Keratinocyte (primary cell): Measurements from ENCODE around the gene CNN3. TPM values are rescaled to one million over a fixed set of nuclear protein-coding genes. Genes with fewer than 3 reads are reported as not detected.

Experiments
- DNase-seq: peaks from one replicate; pipeline ENCODE4 v3.0.0-alpha.2; 2011; ENCODE audit warnings: low read depth, missing footprints, low spot score
- FAIRE-seq: peaks from 2 replicates; lab custom pipeline; 2011; peaks lifted over from hg19 to GRCh38; lab: Jason Lieb, UNC
- H2AFZ ChIP-seq: 2 replicates; pipeline ENCODE4 v1.6.0; 2012; ENCODE audit warnings: low read length, control low read depth, inconsistent platforms; ENCODE audit not compliant: control insufficient read depth
- H3K27ac ChIP-seq: 2 replicates; pipeline ENCODE4 v1.5.1; 2011; ENCODE audit warnings: low read length; ENCODE audit not compliant: control insufficient read depth, insufficient read depth
- H3K27me3 ChIP-seq: 3 replicates; pipeline ENCODE4 v1.6.0; 2011; ENCODE audit warnings: low read length; ENCODE audit not compliant: control insufficient read depth, insufficient read depth; ENCODE audit errors: extremely low read depth
- H3K36me3 ChIP-seq, 2 experiments: 2 replicates in 1 of 2; 3 replicates in 1 of 2; pipeline ENCODE4 v1.5.1; 2011; ENCODE audit warnings: low read length in 2 of 2, mild to moderate bottlenecking in 1 of 2; ENCODE audit not compliant: control insufficient read depth in 2 of 2, insufficient read depth in 2 of 2; ENCODE audit errors: extremely low read depth in 1 of 2
- H3K4me1 ChIP-seq: 3 replicates; pipeline ENCODE4 v1.5.1; 2011; ENCODE audit warnings: low read length; ENCODE audit not compliant: control insufficient read depth, insufficient read depth; ENCODE audit errors: extremely low read depth
- H3K4me2 ChIP-seq: 3 replicates; pipeline ENCODE4 v1.6.0; 2011; ENCODE audit warnings: low read depth, low read length; ENCODE audit not compliant: control insufficient read depth, insufficient read depth; ENCODE audit errors: extremely low read depth
- H3K4me3 ChIP-seq, 3 experiments: fragments of 200-600 bp in 1 of 3; sonication (generic) in 1 of 3; 2 replicates in 2 of 3; 3 replicates in 1 of 3; pipeline ENCODE4 v1.5.1; 2011 to 2016; ENCODE audit warnings: low read length in 3 of 3, mild to moderate bottlenecking in 3 of 3, control low read depth in 2 of 3, inconsistent platforms in 1 of 3, low read depth in 1 of 3, mixed read lengths in 1 of 3, mixed run types in 1 of 3, moderate library complexity in 1 of 3; ENCODE audit not compliant: control insufficient read depth in 2 of 3, insufficient read depth in 2 of 3; ENCODE audit errors: extremely low read depth in 1 of 3
- H3K79me2 ChIP-seq: 2 replicates; pipeline ENCODE4 v1.6.0; 2012; ENCODE audit warnings: low read length; ENCODE audit not compliant: control insufficient read depth, insufficient read depth
- H3K9ac ChIP-seq: 3 replicates; pipeline ENCODE4 v1.6.0; 2011; ENCODE audit warnings: low read length; ENCODE audit not compliant: control insufficient read depth, insufficient read depth; ENCODE audit errors: extremely low read depth
- H3K9me1 ChIP-seq: 3 replicates; pipeline ENCODE4 v1.6.0; 2011; ENCODE audit warnings: low read length; ENCODE audit not compliant: control insufficient read depth, insufficient read depth; ENCODE audit errors: extremely low read depth
- H3K9me3 ChIP-seq: 2 replicates; pipeline ENCODE4 v1.5.1; 2012; ENCODE audit warnings: low read depth, low read length; ENCODE audit not compliant: control insufficient read depth
- H4K20me1 ChIP-seq: 3 replicates; pipeline ENCODE4 v1.6.0; 2011; ENCODE audit warnings: low read length; ENCODE audit not compliant: control insufficient read depth, insufficient read depth; ENCODE audit errors: extremely low read depth
- CTCF ChIP-seq, 3 experiments: IDR thresholded peaks in 1 of 3; conservative IDR thresholded peaks in 1 of 3; optimal IDR thresholded peaks in 1 of 3; 2 replicates in 2 of 3; 3 replicates in 1 of 3; pipeline versions ENCODE3 to v1.5.1; 2011; ENCODE audit warnings: low read length in 3 of 3, mild to moderate bottlenecking in 3 of 3, moderate library complexity in 2 of 3, control low read depth in 1 of 3, inconsistent platforms in 1 of 3; ENCODE audit not compliant: insufficient read depth in 2 of 3; ENCODE audit errors: extremely low read depth in 1 of 3
- EZH2 ChIP-seq: IDR thresholded peaks from one replicate; pipeline ENCODE4 v1.6.1; 2012; ENCODE audit warnings: inconsistent platforms, mild to moderate bottlenecking, low read length, moderate library complexity
- dilution Hi-C: fragments of 300-500 bp; cut with MboI; formaldehyde crosslinking; loops from one replicate; pipeline ENCODE4 v1.7.0; 2020; ENCODE audit warnings: low sequenced_read_pairs; ENCODE audit not compliant: extremely low pct_ligation_motif_present
- polyA plus RNA-seq, 5 experiments: library from polyadenylated mRNA; depleted of rRNA in 3 of 5; stranded (reverse) in 3 of 5; stranded (forward) in 1 of 5; unstranded in 1 of 5; fragments of >200 nt; gene quantifications; 1 replicate in 1 of 5; 2 replicates in 3 of 5; 3 replicates in 1 of 5; pipeline versions ENCODE4 v1.2.1 to v1.2.3, GENCODE V29; 2011 to 2012; ENCODE audit warnings: missing spikeins in 2 of 5, low read depth in 1 of 5, low replicate concordance in 1 of 5

CNN3 gene
- polyA plus RNA-seq, 1 donor (not counting 4 experiments of a cell fraction or from before 2014, with no cell fraction given), result 119 TPM

- Histone ChIP-seq H3K9ac (no peak overlapping the region), H3K4me2 (no peak overlapping the region), H3K4me3 (no peak overlapping the region), H2AFZ (no peak overlapping the region), H3K27me3 (no peaks in the 10 kb centered on the region), H3K9me1 (no peaks in the 10 kb centered on the region), H3K27ac (no peak overlapping the region), H4K20me1 (no peaks in the 10 kb centered on the region), H3K9me3 (no peaks in the 10 kb centered on the region), H3K36me3 (no peaks in the 10 kb centered on the region), H3K4me1 (peaks cover 36% of the 10 kb centered on the region), H3K79me2 (no peaks in the 10 kb centered on the region)
- no peak for TF ChIP-seq CTCF (optimal IDR thresholded peaks at IDR 0.05 in 1 of 3, IDR thresholded peaks at IDR 0.05 in 1 of 3, conservative IDR thresholded peaks at IDR 0.05 in 1 of 3; ENCODE audit: extremely low read depth in 1 of 3, insufficient read depth in 2 of 3, low read length in 3 of 3)
- TF ChIP-seq EZH2, result no peak
- dilution Hi-C loops, result no loop called here
- no peak for DNase-seq
- FAIRE-seq, result peak; percentile 17
Observed at GRCh38 chr1:94858276-94858675, 68.6 kb downstream of the CNN3 start.

- Histone ChIP-seq H4K20me1 (no peaks in the 10 kb centered on the region), H2AFZ (no peak overlapping the region), H3K9me1 (no peaks in the 10 kb centered on the region), H3K4me2 (no peak overlapping the region), H3K79me2 (no peaks in the 10 kb centered on the region), H3K4me3 (no peak overlapping the region), H3K27me3 (no peaks in the 10 kb centered on the region), H3K4me1 (peaks cover 22% of the 10 kb centered on the region), H3K36me3 (no peaks in the 10 kb centered on the region), H3K27ac (no peak overlapping the region), H3K9ac (no peak overlapping the region), H3K9me3 (no peaks in the 10 kb centered on the region)
- no peak for TF ChIP-seq CTCF (optimal IDR thresholded peaks at IDR 0.05 in 1 of 3, IDR thresholded peaks at IDR 0.05 in 1 of 3, conservative IDR thresholded peaks at IDR 0.05 in 1 of 3; ENCODE audit: extremely low read depth in 1 of 3, insufficient read depth in 2 of 3, low read length in 3 of 3)
- no peak for TF ChIP-seq EZH2
- FAIRE-seq (no peak), DNase-seq (no peak)
- dilution Hi-C loops, result no loop called here
Observed at GRCh38 chr1:94856868-94857267, 70.0 kb downstream of the CNN3 start.
